WTC11 (cell line): ENCODE results near the gene GSPT1. TPM values are rescaled to one million over a fixed set of nuclear protein-coding genes. Genes with fewer than 3 reads are reported as not detected.

Experiments
- ATAC-seq: fragments of 200-7000 bp; cut with Tn5 transposase; 2 replicates; pipeline ENCODE4 v1.10.0; 2021; ENCODE audit warnings: mild to moderate bottlenecking, moderate library complexity
- CTCF ChIA-PET: fragments of 300-600 bp; sonication (Branson Sonifier 250); formaldehyde crosslinking; loops from one replicate; lab custom pipeline; 2021; ENCODE audit warnings: antibody characterized with exemption; lab: Charles Lee
- POLR2A ChIA-PET: fragments of 350-600 bp; sonication (Branson Sonifier 250); formaldehyde crosslinking; loops from one replicate; lab custom pipeline; 2021; ENCODE audit warnings: antibody characterized with exemption; lab: Charles Lee
- DNase-seq: peaks from one replicate; pipeline ENCODE4 v3.0.0; 2021; ENCODE audit warnings: low spot score
- H3K27ac Mint-ChIP-seq: 2 replicates; pipeline ENCODE4 v1.8.0; 2021; ENCODE audit warnings: mixed read lengths
- H3K27me3 Mint-ChIP-seq: 2 replicates; pipeline ENCODE4 v1.8.0; 2021; ENCODE audit warnings: low read depth, mild to moderate bottlenecking, moderate library complexity, mixed read lengths
- H3K36me3 Mint-ChIP-seq: 2 replicates; pipeline ENCODE4 v1.8.0; 2021; ENCODE audit warnings: mixed read lengths
- H3K4me1 Mint-ChIP-seq: 2 replicates; pipeline ENCODE4 v1.8.0; 2022; ENCODE audit warnings: mixed read lengths
- H3K4me3 Mint-ChIP-seq: 2 replicates; pipeline ENCODE4 v1.8.0; 2021; ENCODE audit warnings: mild to moderate bottlenecking, moderate library complexity, mixed read lengths
- H3K9me3 Mint-ChIP-seq: 2 replicates; pipeline ENCODE4 v1.8.0; 2021; ENCODE audit warnings: mixed read lengths
- ATF6 ChIP-seq: sonication (generic); formaldehyde crosslinking; IDR thresholded peaks from 2 replicates; pipeline ENCODE4 v1.8.1; 2023; ENCODE audit warnings: mild to moderate bottlenecking, missing genetic modification reagents
- ESRRA ChIP-seq: sonication (generic); formaldehyde crosslinking; IDR thresholded peaks from 2 replicates; pipeline ENCODE4 v1.8.1; 2022; ENCODE audit warnings: mild to moderate bottlenecking, missing genetic modification reagents, borderline replicate concordance
- GABPB1 ChIP-seq: sonication (generic); formaldehyde crosslinking; IDR thresholded peaks from 2 replicates; pipeline ENCODE4 v1.8.1; 2023; ENCODE audit warnings: mild to moderate bottlenecking, missing genetic modification reagents
- HMGA2 ChIP-seq: fragments of 250-450 bp; sonication (Bioruptor Pico); IDR thresholded peaks from 2 replicates; pipeline ENCODE4 v1.4.0; 2021; ENCODE audit warnings: mild to moderate bottlenecking, moderate library complexity
- JAZF1 ChIP-seq: fragments of 250-450 bp; sonication (Bioruptor Pico); IDR thresholded peaks from 2 replicates; pipeline ENCODE4 v1.9.0; 2021; ENCODE audit warnings: moderate library complexity, mild to moderate bottlenecking, inconsistent platforms
- JUN ChIP-seq: sonication (generic); formaldehyde crosslinking; IDR thresholded peaks from 2 replicates; pipeline ENCODE4 v1.8.0; 2023; ENCODE audit warnings: mild to moderate bottlenecking, missing genetic modification reagents
- KAT7 ChIP-seq: sonication (generic); formaldehyde crosslinking; IDR thresholded peaks from 2 replicates; pipeline ENCODE4 v1.8.1; 2023; ENCODE audit warnings: missing genetic modification reagents, mild to moderate bottlenecking, borderline replicate concordance
- NFYB ChIP-seq: sonication (generic); formaldehyde crosslinking; conservative IDR thresholded peaks from 2 replicates; pipeline ENCODE4 v1.8.0; 2022; ENCODE audit warnings: low read depth, missing genetic modification reagents
- NR1H2 ChIP-seq: sonication (generic); formaldehyde crosslinking; IDR thresholded peaks from 2 replicates; pipeline ENCODE4 v1.9.0; 2021; ENCODE audit warnings: mild to moderate bottlenecking, moderate library complexity, missing genetic modification reagents
- RELA ChIP-seq: sonication (generic); formaldehyde crosslinking; IDR thresholded peaks from 2 replicates; pipeline ENCODE4 v1.8.1; 2022; ENCODE audit warnings: missing genetic modification reagents, mild to moderate bottlenecking, borderline replicate concordance
- ZNF232 ChIP-seq: sonication (generic); formaldehyde crosslinking; IDR thresholded peaks from 2 replicates; pipeline ENCODE4 v1.8.0; 2022; ENCODE audit warnings: mild to moderate bottlenecking, missing genetic modification reagents
- ZNF396 ChIP-seq: fragments of 250-450 bp; sonication (Bioruptor Pico); IDR thresholded peaks from 2 replicates; pipeline ENCODE4 v1.8.0; 2021; ENCODE audit warnings: mild to moderate bottlenecking, moderate library complexity, borderline replicate concordance
- total RNA-seq: library from RNA; stranded (reverse); gene quantifications from 3 replicates; pipeline ENCODE4 v1.2.3, GENCODE V29; 2021
- TF ChIP-seq, protein P1 (sequence below): sonication (generic); formaldehyde crosslinking; IDR thresholded peaks from 2 replicates; pipeline ENCODE4 v1.8.1; 2022; ENCODE audit warnings: low read depth, mild to moderate bottlenecking, moderate library complexity, missing genetic modification reagents, borderline replicate concordance
- TF ChIP-seq, protein P2 (sequence below): sonication (generic); formaldehyde crosslinking; IDR thresholded peaks from 2 replicates; pipeline ENCODE4 v1.8.0; 2023; ENCODE audit warnings: mild to moderate bottlenecking, missing genetic modification reagents

Gene GSPT1
- total RNA-seq, 1 experiment from 2014 or later = 190 TPM

DNA sequence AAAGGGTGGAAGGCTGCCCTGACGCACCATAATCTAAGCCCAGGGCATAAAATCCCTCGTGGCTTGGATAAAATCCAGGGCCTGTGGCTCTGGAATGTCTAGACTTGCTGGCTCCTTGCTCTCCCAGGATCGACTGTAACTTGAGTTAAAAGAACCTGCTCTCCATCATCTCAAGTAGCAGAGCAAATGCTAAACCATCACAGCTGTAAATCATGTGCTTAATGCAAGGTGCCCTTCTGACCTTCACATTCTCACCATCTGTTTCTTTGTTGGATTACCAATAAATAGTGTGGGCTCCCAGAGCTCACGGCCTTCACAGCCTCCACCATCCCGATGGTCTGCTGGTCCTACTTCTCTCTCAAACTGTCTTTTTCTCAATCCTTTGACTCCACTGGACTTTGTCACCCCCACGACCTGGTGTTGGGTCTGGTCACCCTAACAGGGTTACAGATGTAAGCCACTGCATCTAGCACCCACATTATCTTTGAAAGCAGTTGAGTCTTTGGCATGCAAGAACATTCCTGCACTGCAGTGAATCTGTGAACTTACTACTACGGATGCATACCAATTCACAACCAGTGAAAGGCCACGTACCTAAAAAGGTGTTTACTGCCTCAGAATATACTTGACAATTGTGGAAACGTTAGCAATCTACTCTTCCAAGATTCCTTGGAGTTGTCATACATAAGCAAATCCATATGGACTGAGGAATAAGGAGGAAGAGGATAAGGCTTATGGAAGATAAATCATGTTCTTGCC, 79.7 kb downstream of the GSPT1 start (continued):
- TF ChIP-seq, protein P1, sequence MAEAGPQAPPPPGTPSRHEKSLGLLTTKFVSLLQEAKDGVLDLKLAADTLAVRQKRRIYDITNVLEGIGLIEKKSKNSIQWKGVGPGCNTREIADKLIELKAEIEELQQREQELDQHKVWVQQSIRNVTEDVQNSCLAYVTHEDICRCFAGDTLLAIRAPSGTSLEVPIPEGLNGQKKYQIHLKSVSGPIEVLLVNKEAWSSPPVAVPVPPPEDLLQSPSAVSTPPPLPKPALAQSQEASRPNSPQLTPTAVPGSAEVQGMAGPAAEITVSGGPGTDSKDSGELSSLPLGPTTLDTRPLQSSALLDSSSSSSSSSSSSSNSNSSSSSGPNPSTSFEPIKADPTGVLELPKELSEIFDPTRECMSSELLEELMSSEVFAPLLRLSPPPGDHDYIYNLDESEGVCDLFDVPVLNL (CRISPR knock-in tag) = no peak
- no peak for TF ChIP-seq ATF6 (CRISPR knock-in tag)
- no peak for TF ChIP-seq JUN
- TF ChIP-seq JAZF1 = no peak
- no peak for TF ChIP-seq HMGA2 (CRISPR knock-in tag)

GRCh38 chr16:11835309-11835708, 80.4 kb downstream of the GSPT1 start:
- ChIA-PET POLR2A (interaction anchor here (0.5 to 0.6 kb wide), 2 partner anchors 9 to 118 kb away, joined by 4 read pairs; no protein-coding TSS in a partner anchor), CTCF (interaction anchor here (1.8 to 2.1 kb wide), 2 partner anchors 38 to 121 kb away, joined by 6 to 11 read pairs; partner anchors contain the start of gene ZC3H7A)
- TF ChIP-seq, protein P2, sequence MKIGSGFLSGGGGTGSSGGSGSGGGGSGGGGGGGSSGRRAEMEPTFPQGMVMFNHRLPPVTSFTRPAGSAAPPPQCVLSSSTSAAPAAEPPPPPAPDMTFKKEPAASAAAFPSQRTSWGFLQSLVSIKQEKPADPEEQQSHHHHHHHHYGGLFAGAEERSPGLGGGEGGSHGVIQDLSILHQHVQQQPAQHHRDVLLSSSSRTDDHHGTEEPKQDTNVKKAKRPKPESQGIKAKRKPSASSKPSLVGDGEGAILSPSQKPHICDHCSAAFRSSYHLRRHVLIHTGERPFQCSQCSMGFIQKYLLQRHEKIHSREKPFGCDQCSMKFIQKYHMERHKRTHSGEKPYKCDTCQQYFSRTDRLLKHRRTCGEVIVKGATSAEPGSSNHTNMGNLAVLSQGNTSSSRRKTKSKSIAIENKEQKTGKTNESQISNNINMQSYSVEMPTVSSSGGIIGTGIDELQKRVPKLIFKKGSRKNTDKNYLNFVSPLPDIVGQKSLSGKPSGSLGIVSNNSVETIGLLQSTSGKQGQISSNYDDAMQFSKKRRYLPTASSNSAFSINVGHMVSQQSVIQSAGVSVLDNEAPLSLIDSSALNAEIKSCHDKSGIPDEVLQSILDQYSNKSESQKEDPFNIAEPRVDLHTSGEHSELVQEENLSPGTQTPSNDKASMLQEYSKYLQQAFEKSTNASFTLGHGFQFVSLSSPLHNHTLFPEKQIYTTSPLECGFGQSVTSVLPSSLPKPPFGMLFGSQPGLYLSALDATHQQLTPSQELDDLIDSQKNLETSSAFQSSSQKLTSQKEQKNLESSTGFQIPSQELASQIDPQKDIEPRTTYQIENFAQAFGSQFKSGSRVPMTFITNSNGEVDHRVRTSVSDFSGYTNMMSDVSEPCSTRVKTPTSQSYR (CRISPR knock-in tag) = no peak
- TF ChIP-seq ESRRA (CRISPR knock-in tag) = no peak
- Mint-ChIP-seq H3K27me3 (no peaks in the 10 kb centered on the region; the same call in 1 of the 2 replicates), H3K4me3 (no peak overlapping the region), H3K9me3 (no peaks in the 10 kb centered on the region), H3K27ac (no peak overlapping the region), H3K4me1 (peaks cover 11% of the 10 kb centered on the region), H3K36me3 (peaks cover 41% of the 10 kb centered on the region)
- no peak; the same call in 1 of the 2 replicates for ATAC-seq
- no peak for DNase-seq

GRCh38 chr16:11833951-11834695, 81.6 kb downstream of the GSPT1 start:
- H3K4me3 Mint-ChIP-seq = no peak overlapping the region
- H3K4me1 Mint-ChIP-seq = peaks cover 11% of the 10 kb centered on the region
- no peaks in the 10 kb centered on the region; the same call in 1 of the 2 replicates for H3K27me3 Mint-ChIP-seq
- H3K36me3 Mint-ChIP-seq = peaks cover 29% of the 10 kb centered on the region
- H3K27ac Mint-ChIP-seq = peak overlapping the region; percentile 35; the same call in 1 of the 2 replicates
- ATAC-seq (no peak), DNase-seq (no peak)
- ChIA-PET POLR2A (no interaction called here), CTCF (no interaction called here)
- H3K9me3 Mint-ChIP-seq = no peaks in the 10 kb centered on the region
- TF ChIP-seq NFYB (CRISPR knock-in tag) (no peak), RELA (CRISPR knock-in tag) (no peak), NR1H2 (no peak), HMGA2 (CRISPR knock-in tag) (no peak), KAT7 (CRISPR knock-in tag) (no peak), ZNF232 (no peak), GABPB1 (CRISPR knock-in tag) (peak; percentile 76), ZNF396 (CRISPR knock-in tag) (no peak)
